ENCODE results near the gene HERC2. TPM values are rescaled to one million over a fixed set of nuclear protein-coding genes. Genes with fewer than 3 reads are reported as not detected.
"Not testable (repeated sequence)": the region's sequence is repeated elsewhere in the genome, so short reads cannot be mapped to it uniquely, and the experiment has no call there.

HERC2 gene
- total RNA-seq, 1 experiment from 2014 or later: 69.2 TPM

GRCh38 chr15:28140062-28140461, 181.9 kb downstream of the HERC2 start:
- no peak overlapping the region for H4K5ac ChIP-seq (ENCODE audit: insufficient read length, low read depth, low read length)
- no peaks in the 10 kb centered on the region for H3K9me3 ChIP-seq (ENCODE audit: control insufficient read depth, low read depth, low read length)
- H3K14ac ChIP-seq (ENCODE audit: insufficient read depth, low read length): no peak overlapping the region
- no peaks in the 10 kb centered on the region for H3K27me3 ChIP-seq (ENCODE audit: insufficient read depth, low read length)
- no peak overlapping the region for H2AFZ ChIP-seq (ENCODE audit: low read length)
- H3K4me1 ChIP-seq (ENCODE audit: insufficient read depth, low read length): no peaks in the 10 kb centered on the region
- no peak overlapping the region for H3K4me3 Mint-ChIP-seq
- no peak overlapping the region for H4K8ac ChIP-seq (replicated peaks; ENCODE audit: insufficient read length, low read depth, low read length)
- no peaks in the 10 kb centered on the region for H3K79me1 ChIP-seq (ENCODE audit: insufficient read depth, low read depth, low read length, poor library complexity, severe bottlenecking)
- no peak overlapping the region for H3K56ac ChIP-seq (ENCODE audit: insufficient read length, low read depth, low read length)
- no peak for TF ChIP-seq CTCF (conservative IDR thresholded peaks at IDR 0.05)
- no peak overlapping the region for H3K27ac ChIP-seq (ENCODE audit: insufficient read length, low read depth, low read length)
- H3K36me3 Mint-ChIP-seq (ENCODE audit: insufficient read depth in 1 of 3, low read depth in 3 of 3): peaks cover 55 to 68% (median 59%) of the 10 kb centered on the region in 3 experiments
- H3K9ac ChIP-seq (ENCODE audit: extremely low read depth, insufficient read length, low read length): no peak overlapping the region
- H3K4me1 Mint-ChIP-seq: peaks cover 0 to 4% of the 10 kb centered on the region in 2 experiments; a peak in 1 of 4 replicates
- H2BK5ac ChIP-seq (ENCODE audit: insufficient read length, low read length): no peak overlapping the region
- H3K23me2 ChIP-seq (ENCODE audit: insufficient read length, low read depth, low read length, poor library complexity, severe bottlenecking): no peaks in the 10 kb centered on the region
- H2BK20ac ChIP-seq (ENCODE audit: low read depth, low read length, poor library complexity, severe bottlenecking): no peak overlapping the region
- no peak overlapping the region for H4K91ac ChIP-seq (ENCODE audit: insufficient read length, low read depth, low read length)
- H4K20me1 ChIP-seq (ENCODE audit: control insufficient read depth, insufficient read depth, insufficient read length): no peaks in the 10 kb centered on the region
- H2BK12ac ChIP-seq (ENCODE audit: insufficient read length, low read depth, low read length): no peak overlapping the region
- H3K9me3 Mint-ChIP-seq: no peaks in the 10 kb centered on the region
- H3K18ac ChIP-seq (ENCODE audit: insufficient read length, low read depth, low read length): no peak overlapping the region
- no peak overlapping the region for H3K4ac ChIP-seq (ENCODE audit: low read depth, low read length)
- H3K27me3 Mint-ChIP-seq (ENCODE audit: low read depth): no peaks in the 10 kb centered on the region
- DNase-seq: no peak
- H2BK120ac ChIP-seq (ENCODE audit: low read depth, low read length, poor library complexity, severe bottlenecking): no peak overlapping the region
- no CpG with 5 or more reads among the region's 6 CpGs for WGBS (ENCODE audit: extremely low coverage, insufficient read length, low lambda C conversion rate)
- H3K23ac ChIP-seq (ENCODE audit: insufficient read length, low read depth, low read length): no peak overlapping the region
- H3K79me2 ChIP-seq (ENCODE audit: insufficient read depth, low read length): no peaks in the 10 kb centered on the region
- peak overlapping the region in 1 of 3 experiments; percentile 83; a peak in 2 of 7 replicates for H3K27ac Mint-ChIP-seq
- no peak overlapping the region for H3K4me2 ChIP-seq (ENCODE audit: insufficient read depth, insufficient read length, low read length)
- no peak overlapping the region for H2BK15ac ChIP-seq (ENCODE audit: low read depth, low read length)
- H2AK5ac ChIP-seq (ENCODE audit: insufficient read length, low read length): no peak overlapping the region
- H3T11ph ChIP-seq (ENCODE audit: low read length): no peak overlapping the region

- H3K4me1 ChIP-seq (ENCODE audit: insufficient read depth, low read length); H3K27ac ChIP-seq (ENCODE audit: insufficient read length, low read depth, low read length); H3T11ph ChIP-seq (ENCODE audit: low read length); H3K27ac Mint-ChIP-seq; H3K9ac ChIP-seq (ENCODE audit: extremely low read depth, insufficient read length, low read length); H3K23ac ChIP-seq (ENCODE audit: insufficient read length, low read depth, low read length); H2BK120ac ChIP-seq (ENCODE audit: low read depth, low read length, poor library complexity, severe bottlenecking); H2BK20ac ChIP-seq (ENCODE audit: low read depth, low read length, poor library complexity, severe bottlenecking); DNase-seq; H4K91ac ChIP-seq (ENCODE audit: insufficient read length, low read depth, low read length); H3K27me3 ChIP-seq (ENCODE audit: insufficient read depth, low read length); H3K9me3 Mint-ChIP-seq; H2BK15ac ChIP-seq (ENCODE audit: low read depth, low read length); H3K23me2 ChIP-seq (ENCODE audit: insufficient read length, low read depth, low read length, poor library complexity, severe bottlenecking); H2BK5ac ChIP-seq (ENCODE audit: insufficient read length, low read length); H3K9me3 ChIP-seq (ENCODE audit: control insufficient read depth, low read depth, low read length); H3K56ac ChIP-seq (ENCODE audit: insufficient read length, low read depth, low read length); H2AK5ac ChIP-seq (ENCODE audit: insufficient read length, low read length); H3K79me2 ChIP-seq (ENCODE audit: insufficient read depth, low read length); H4K5ac ChIP-seq (ENCODE audit: insufficient read length, low read depth, low read length); H3K4me2 ChIP-seq (ENCODE audit: insufficient read depth, insufficient read length, low read length); H3K4ac ChIP-seq (ENCODE audit: low read depth, low read length); H4K20me1 ChIP-seq (ENCODE audit: control insufficient read depth, insufficient read depth, insufficient read length); H3K18ac ChIP-seq (ENCODE audit: insufficient read length, low read depth, low read length); H2AFZ ChIP-seq (ENCODE audit: low read length); H4K8ac ChIP-seq (replicated peaks; ENCODE audit: insufficient read length, low read depth, low read length); H3K27me3 Mint-ChIP-seq (ENCODE audit: low read depth); H3K14ac ChIP-seq (ENCODE audit: insufficient read depth, low read length); H3K79me1 ChIP-seq (ENCODE audit: insufficient read depth, low read depth, low read length, poor library complexity, severe bottlenecking); H2BK12ac ChIP-seq (ENCODE audit: insufficient read length, low read depth, low read length); H3K4me3 Mint-ChIP-seq: not testable (repeated sequence)
- H3K36me3 Mint-ChIP-seq (ENCODE audit: insufficient read depth in 1 of 3, low read depth in 3 of 3): peaks cover 42 to 62% (median 52%) of the 10 kb centered on the region in 3 experiments
- peaks cover 7 to 12% of the 10 kb centered on the region in 2 experiments; a peak in 3 of 4 replicates for H3K4me1 Mint-ChIP-seq
- WGBS (ENCODE audit: extremely low coverage, insufficient read length, low lambda C conversion rate): no CpG with 5 or more reads among the region's 9 CpGs
Measured at GRCh38 chr15:28137408-28138039, 184.5 kb downstream of the HERC2 start.

All from H9 (cell line).